ENCODE results near the gene RANBP10.
"Not testable (repeated sequence)": the region's sequence is repeated elsewhere in the genome, so short reads cannot be mapped to it uniquely, and the experiment has no call there.

Gene RANBP10

DNA sequence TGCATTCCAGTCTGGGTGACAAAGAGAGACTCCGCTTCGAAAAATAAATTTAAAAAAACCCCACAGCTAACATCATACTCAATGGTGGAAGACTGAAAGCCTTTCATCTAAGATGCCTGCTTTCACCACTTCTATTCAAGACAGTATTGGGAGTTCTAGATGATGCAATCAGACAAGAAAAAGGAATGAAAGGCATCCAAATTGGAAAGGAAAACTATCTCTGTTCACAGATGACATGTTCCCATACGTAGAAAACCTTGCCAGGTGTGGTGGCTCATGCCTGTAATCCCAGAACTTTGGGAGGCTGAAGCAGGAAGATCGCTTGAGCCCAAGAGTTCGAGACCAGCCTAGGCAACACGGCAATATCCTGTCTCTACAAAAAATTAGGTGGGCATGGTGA is 31.1 kb downstream of the RANBP10 start:
- DNase-seq, result no peak

DNA sequence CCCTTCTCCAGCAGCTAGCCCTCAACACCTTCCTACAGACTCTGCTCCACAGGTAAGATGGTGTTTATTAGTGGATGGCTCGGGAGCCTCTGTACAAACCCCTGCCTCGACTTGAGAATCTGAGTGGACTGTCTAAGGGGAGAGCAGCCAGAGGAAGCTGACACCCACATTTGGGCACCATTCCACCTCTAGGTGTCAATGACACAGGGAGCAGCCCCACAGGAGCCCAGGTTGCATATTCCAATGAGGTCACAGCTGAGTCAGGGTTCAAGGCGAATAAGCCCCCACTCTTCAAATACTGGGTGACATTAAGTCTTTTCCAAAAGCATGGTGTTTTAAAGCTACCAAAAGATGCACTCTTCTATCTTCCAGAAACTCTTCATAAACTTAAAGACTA is 31.9 kb downstream of the RANBP10 start:
- no peak for DNase-seq

DNA sequence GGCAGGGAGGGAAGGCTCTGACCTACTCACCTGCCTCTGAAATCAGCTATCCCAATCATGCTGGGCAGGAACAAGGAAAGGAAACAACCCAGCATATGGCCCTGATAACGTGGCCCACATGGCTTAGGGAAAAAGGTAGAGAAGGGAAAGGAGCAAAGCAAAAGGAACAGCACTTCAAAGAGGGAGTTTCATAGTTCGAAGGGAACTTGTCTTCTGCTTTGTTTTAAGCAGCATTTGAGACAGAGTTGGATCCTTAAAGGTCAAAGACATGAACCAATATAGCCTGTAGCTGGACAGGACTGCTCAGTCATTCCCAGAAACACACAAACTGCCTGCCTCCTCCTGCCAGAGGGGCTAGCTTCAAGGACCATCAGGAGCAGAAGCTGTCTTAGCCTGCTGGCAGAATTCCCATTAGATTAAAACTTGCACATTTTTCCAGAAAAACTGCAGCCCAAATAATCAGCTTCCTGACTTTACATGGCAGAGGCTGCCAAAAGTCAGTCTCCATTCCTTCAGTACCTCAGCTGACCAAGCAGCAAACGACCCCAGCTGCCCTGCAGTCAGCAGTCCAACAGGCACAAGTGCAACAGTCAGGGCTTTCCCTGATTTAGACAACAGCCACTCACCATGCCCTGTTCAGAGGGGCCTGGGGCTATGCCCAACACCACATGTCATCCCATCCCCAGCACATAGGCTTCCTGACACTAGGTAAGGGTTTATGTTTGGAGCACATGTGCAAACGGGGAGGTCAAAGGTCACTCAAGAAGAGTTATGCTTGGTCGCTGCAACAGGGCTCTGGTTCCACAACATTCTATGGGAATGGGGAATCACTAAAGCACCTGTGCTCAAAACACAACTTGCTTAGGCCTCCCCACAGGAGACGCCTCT is 32.5 kb downstream of the RANBP10 start:
- no peak for DNase-seq

DNA sequence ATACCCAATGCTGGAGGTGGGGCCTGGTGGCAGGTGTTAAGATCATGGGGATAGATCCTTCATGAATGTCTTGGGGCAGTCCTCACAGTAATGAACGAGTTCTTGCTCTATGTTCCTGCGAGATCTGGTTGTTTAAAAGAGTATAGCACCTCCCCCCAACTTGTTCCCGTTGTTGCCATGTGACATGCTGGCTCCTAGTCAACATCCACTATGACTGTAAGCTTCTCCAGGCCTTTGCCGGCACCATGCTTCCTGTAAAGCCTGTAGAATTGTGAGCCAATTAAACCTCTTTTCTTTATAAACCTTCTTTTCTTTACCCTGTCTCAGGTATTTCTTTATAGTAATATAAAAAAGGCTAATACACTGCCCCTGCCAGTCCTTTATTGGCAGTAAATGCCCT is 33.3 kb downstream of the RANBP10 start:
- DNase-seq, result no peak

DNA sequence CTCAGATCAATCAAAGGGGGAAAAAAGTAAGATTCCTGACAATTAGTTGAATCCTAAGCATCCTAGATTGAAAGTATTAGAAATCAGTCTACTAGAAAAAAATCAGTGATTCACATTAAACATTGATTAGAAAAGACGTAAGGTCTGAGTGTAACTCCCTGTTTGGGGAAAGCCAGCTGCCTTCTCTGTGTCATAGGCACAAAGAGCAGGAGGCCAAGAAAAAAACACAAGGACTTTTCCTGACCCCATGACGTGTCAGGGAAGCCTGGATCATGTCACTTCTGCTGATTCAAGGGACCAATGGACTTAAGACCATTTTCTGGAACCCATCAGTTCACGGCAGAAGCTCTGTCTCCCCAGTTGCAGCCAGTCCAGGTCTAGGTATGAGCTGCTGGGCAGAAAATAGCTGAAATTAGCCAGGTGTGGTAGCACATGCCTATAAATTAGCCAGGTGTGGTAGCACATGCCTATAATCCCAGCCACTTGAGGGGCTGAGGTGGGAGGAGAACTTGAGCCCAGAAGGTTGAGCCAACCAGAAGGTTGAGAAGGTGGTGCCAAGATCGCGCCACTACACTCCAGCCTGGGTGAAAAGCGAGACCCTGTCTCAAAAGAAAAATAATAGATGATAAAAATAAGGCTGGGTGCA is 35.9 kb downstream of the RANBP10 start:
- no peak for DNase-seq

DNA sequence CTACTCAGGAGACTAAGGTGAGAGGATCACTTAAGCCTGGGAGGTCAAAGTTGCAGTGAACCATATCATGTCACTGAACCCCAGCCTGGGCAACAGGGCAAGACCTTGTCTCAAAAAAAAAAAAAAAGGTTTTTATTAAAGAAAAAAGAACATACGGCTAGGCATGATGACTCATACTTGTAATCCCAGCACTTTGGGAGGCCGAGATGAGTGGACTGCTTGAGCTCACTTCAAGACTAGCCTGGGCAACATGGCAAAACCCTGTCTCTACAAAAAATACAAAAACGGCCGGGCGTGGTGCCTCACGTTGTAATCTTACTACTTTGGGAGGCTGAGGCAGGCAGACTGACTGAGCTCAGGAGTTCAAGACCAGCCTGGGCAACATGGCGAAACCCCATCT is 38.4 kb downstream of the RANBP10 start:
- peak; percentile 73 for DNase-seq

DNA sequence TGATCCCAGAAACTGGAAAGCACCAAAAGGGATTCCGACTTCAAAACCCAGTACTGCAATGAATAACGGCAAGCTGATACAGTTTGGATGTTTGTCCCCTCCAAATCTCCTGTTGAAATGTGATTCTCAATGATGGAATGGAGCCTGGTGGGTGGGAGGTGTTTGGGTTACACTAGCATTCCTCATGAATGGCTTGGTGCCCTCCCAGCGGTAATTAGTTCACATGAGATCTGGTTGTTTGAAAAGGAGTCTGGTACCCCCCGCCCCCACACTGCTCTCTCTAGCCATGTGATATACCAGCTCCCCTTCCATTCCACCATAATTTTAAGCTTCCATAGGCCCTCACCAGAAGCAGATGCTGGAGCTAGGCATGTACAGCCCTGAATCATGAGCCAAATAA is 40.1 kb downstream of the RANBP10 start:
- DNase-seq, result no peak

DNA sequence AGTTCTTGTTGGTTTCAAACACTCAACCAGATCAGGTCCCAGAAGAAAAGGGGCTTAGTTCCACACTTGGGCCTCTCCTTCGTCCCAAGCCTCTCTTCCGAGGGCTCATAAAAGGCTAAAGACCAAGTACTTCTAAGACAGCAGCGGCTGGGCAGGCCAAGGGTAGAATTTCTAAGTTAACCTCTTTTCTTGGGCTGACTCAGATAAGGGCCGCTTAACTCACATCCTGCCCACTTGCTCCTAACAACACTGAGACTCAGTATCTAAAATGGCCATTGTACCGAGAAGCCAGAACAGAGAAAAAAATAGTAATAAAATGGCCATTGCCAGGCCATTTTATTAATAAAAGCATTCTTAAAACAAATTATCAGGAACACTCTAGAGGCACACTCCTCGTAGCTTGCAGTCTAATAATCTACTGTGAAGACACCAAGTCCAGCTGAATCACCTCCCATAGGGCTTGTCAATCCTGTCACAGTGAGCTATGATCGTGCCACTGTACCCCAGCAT is 42.1 kb downstream of the RANBP10 start:
- DNase-seq, result no peak

DNA sequence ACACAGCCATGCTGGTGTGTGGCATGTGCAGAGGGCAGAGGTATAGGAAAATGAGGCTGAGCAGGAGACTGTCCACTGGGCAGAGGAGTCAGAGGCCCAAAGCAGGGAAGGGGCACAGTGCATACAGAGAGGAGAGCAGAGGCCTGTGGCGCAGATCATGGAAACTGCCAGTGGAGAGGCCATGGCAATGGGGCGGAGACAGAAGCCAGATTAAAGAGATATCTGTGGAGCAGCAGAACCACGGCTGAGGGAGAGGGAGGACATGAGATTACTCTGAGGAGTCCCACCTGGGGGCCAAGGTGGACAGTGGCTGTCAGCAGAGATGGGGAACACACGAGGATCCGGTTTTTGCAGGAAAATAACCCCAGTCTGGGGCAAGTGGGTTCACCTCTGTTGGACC is 43.3 kb downstream of the RANBP10 start:
- DNase-seq, result no peak

DNA sequence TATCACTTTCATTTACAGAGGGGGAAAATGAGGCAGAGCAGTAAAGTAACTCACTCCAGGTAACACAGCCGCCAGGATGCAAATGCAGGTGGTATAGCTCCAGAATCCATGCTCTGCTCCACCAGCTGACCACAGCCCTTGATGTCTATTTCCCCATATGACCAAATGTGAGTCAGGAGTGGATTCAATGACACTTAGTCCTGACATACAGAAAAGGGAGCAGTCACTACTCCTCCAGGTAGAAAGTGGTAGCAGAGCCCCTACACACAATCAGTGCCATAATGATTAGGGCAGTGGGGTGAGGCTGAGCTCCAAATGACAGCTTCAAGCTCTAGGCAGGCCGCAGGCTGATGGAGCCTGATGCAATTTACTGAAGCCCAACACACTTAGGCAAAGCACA is 44.0 kb downstream of the RANBP10 start:
- DNase-seq, result no peak

DNA sequence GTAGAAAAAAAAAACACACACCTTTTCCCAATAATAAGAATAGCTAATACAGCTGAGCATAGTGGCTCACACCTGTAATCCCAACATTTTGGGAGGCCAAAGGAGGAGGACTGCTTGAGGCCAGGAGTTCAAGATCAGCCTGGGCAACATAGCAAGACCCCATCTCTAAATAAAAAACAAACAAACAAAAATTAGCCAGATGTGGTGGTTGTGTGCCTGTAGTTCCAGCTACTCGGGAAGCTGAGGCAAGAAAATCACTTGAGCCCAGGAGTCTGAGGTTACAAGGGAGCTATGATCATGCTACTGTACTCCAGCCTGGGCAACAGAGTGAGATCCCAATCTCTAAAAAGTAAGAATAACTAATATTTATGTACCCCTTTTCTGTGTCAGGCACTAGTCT is 44.4 kb downstream of the RANBP10 start:
- no peak for DNase-seq

DNA sequence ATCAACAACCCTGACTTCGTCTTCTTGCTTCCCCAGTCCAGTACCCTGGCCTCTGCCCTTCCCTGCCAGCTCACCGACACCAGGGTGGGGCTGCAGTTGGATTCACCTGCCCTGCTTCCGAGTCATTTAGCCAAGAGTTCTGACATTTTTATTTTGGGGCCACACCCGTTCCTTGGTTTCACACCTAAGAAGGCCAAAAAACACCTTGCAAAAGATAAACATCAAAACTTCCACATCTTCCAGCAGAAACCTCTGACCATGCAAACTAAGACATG is 45.5 kb downstream of the RANBP10 start:
- no peak for DNase-seq

DNA sequence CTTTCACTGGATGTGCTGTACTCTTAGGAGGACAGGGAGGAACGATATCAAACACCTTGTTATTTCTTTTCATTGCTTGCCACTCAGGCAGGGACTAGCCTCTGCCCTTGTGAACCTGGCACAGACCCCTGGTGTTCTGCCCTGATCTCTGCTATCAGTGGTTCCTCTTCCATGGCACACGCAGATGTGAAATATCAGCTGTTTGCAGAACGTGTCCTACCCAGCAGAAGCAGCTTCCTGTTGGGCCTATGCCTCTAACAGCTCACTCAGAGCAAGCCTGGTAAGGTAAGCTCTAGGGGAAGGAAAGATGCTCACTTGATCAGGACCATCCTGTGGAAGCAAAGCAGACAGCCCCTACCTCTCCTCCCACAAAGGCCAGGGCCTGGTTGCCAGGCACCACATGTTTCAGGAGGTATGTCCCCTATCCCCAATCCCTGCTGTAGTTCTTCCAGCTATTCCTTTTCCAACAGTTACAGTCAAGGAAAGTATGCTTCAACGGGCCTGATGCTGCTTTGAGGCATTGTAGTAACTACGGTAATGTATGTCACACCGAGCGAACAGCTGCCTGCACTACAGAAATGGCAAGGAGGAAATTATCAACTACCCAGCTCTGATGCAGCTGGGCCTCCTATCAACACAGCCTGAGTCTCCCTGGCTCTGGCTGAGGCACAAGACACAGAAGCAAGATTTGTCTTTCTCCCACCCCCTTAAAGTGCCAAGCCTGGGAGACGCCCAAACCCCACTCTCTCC is 46.0 kb downstream of the RANBP10 start:
- DNase-seq, result no peak

DNA sequence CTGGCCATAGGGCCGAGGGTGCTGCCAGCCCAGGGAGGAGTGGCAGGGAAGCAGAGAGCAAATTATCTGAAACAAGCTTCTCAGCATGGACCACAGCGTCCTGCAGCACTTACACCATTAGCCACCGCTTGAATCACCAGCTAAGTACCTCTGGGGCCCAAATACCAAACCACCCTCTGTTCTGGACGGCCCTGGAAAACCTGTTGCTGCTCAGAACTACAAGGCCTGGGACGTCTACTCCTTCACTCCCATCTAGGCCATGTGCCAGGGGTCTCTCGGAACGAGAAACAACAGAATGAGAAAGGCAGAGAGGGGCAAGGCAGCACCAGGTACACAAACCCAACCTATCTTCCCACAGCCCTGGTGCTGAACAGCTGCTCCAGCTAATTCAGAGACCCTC is 47.4 kb downstream of the RANBP10 start:
- DNase-seq, result no peak

DNA sequence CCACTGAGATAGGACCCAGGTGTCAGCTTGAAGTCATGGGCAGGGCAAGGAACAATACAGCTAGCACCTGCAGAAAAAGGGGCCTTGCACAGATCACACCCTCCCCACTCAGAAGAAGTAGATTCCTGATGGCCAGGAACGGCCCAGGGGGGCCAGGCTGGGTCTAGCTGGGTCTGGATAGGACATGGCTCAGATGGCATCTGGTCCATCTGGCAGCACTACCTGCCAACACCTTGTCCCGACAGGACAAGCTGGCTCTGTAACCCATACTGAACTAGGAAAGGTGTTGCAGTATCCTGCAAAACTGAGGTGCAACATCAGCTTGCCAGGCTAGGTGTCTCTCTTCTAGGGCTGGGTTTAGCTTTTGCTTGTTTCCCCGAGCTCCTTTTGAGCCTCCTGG is 48.4 kb downstream of the RANBP10 start:
- DNase-seq, result no peak

DNA sequence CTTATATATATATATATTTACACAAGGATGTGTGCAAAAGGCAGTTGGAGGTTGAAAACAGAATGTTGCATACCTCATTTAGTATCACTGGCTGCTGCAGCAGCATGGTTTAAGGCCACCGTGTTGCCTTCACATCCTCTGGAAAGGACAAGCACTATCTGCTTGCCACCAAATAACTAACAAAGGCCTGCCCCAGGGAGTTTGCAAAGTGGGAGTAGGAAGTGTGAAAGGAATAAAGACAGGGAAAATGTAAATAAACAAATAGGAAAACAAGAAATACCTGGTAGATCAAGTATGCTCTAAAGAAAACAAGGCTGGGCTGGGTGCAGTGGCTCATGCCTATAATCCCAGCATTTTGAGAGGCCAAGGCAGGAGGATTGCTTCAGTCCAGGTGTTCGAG is 53.7 kb downstream of the RANBP10 start:
- DNase-seq, result no peak

DNA sequence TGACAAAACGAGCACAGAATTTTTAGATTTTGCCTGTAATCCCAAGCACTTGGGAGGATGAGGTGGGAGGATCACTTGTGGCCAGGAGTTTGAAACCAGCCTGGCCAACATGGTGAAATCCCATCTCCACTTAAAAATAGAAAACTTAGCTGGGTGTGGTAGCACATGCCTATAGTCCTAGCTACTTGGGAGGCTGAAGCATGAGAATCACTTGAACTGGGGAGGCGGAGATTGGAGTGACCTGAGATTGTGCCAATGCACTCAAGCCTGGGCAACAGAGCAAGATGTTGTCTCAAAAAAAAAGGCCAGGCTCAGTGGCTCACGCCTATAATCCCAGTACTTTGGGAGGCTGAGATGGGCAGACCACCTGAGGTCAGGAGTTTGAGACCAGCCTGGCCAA is 55.0 kb downstream of the RANBP10 start:
- DNase-seq, result not testable (repeated sequence)

DNA sequence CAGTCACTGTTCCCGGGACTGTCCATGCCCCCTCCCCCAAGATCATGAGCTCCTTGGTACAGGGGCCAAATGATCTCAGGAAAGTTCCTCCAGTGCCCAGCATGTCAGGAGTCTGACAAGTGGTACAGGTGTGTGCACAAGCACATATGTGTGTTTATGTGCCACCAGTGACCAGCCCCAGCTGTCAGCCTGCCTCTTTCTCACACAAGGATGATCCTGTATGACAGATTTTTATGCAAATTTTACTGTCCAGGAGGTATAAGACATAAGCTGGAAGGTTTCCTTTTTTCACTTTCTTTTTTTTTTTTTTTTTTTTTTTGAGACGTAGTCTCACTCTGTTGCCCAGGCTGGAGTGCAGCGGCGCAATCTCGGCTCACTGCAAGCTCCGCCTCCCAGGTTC is 55.9 kb downstream of the RANBP10 start:
- DNase-seq, result no peak

DNA sequence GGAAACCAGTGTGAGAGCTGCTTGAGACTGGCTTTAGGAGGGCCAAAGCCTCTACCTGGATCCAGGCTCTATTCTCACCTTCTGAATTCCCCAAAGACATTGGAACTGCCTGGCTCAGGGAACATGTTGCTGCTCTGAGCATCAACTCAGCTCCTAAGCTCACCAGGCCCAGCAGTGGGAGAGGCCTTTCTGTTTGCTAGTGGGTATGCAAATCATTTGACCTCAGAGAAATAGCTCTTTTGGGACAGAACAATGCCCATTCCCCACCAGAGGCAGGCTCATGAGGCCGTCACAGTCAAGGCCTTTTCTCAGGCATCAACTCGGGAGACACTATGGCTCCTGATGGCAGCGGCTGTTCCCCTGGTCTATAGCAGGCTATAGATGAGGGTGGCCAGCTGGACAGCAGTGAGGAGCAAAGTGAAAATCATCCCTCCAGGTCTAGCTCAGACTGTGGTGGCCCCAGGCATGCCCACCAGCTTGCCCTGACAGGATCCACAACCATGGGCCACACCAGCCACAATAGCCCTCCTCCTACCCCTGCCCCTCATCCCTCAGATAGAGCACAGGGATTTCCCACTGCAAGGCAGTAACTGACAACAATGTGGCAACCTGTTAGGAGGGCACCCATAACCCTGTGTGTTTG is 56.8 kb downstream of the RANBP10 start:
- no peak for DNase-seq

DNA sequence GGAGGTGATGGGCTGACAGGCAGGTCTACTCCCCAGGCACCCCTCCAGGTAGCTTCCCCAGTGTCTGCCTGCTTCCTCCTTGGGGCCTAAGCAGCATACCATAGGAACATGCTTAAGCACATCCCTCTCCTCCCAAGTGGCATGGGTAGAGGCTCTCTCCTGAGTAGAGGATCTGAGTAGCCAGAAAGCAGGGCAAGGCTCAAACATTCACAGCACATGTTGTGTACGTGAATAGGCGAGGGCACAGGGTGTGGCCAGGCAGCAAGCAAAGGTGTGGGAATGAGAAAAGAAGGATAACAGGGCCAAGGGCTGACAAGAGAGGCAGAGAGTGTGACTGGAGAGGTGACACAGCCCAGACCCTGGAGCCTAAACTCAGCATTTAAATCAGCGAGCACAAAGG is 57.5 kb downstream of the RANBP10 start:
- DNase-seq, result no peak

DNA sequence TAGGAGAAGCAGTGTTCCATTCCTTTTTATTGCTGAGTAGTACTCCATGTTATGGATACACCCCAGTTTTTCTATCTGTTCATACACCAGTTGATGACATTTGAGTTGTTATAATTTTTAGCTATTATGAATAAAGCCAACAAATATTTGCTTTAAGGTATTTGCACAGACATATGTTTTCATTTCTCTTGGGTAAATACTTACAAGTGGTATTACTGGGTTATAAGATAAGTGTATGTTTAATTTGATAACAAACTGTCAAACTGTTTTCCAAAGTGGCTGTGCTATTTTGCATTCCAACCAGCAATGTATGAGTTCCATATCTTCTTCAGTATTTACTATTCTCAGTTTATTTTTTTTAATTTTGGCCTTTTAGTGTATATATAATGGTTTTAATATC is 59.5 kb downstream of the RANBP10 start:
- no peak for DNase-seq

DNA sequence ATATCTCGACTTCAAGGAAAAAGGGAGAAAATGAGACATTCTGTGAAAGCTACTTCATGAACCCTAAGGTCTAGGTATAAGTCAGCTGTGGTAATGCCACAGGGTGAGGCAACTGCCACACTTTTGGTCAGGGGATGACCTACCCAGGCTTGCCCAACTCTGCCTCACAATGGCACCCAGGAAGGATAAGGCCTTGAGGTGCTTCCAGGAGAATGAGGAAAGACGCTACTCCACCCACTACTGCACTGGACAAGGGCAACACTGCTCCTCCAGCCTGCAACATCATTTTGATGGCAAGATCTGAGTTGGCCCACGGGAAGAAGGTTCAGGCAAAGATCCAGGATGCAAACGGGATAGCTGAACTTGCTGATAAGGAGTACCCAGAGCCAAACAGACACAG is 65.2 kb downstream of the RANBP10 start:
- no peak for DNase-seq

DNA sequence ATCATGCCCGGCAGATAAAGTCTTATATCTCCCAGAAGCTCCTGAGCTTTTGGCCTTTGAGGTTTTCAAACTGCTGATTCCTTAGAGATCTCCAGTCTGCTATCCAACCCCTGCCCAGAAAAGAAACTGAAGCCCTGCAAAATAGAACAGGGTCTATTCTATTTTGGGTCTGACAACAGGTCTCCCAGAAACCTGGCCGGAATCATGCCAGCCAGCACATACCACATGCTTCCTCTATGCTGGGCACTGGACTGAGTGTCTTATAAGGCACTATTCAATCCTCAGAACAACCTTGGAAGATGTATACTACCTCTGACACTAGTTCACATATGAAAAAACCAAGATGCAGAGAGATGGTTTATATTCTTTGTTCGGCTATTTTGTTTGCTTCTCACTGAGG is 66.0 kb downstream of the RANBP10 start:
- no peak for DNase-seq

DNA sequence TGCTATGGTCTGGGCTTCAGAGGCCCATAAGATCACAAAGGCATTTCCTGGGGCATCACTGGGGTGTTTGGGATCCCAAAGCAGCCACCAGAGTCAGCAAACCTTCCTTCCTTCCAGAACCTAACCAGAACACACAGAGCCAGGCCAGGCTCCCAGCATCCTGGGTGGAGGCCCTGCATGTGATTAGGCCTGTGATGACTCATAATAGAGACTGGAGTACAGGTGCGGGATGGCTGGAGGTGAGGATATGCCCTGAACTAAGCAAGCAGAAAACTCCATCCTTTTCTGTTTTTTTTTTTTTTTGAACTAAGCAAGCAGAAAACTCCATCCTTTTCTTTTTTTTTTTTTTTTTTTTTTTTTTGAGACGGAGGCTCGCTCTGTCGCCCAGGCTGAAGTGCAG is 69.5 kb downstream of the RANBP10 start:
- no peak for DNase-seq

Measured in EL (cell line).